H1 (cell line): ENCODE measurements around the gene ATP6V1E1. TPM values are rescaled to one million over a fixed set of nuclear protein-coding genes. Genes with fewer than 3 reads are reported as not detected.

Source experiments
- CTCF ChIA-PET: fragments of 300-600 bp; sonication (Branson Sonifier 250); formaldehyde crosslinking; loops from one replicate; lab custom pipeline; 2021; ENCODE audit not compliant: partially characterized antibody; lab: Charles Lee
- POLR2A ChIA-PET: fragments of 300-600 bp; sonication (Branson Sonifier 250); formaldehyde crosslinking; loops from one replicate; lab custom pipeline; 2021; ENCODE audit warnings: inconsistent platforms; ENCODE audit not compliant: partially characterized antibody; lab: Charles Lee
- DNase-seq, 2 experiments: peaks; one replicate each; pipeline versions ENCODE4 v3.0.0 to v3.0.0-alpha.2; 2010 to 2022; ENCODE audit warnings: low spot score in 2 of 2, low read depth in 1 of 2, mixed read lengths in 1 of 2
- FAIRE-seq: peaks from 2 replicates; lab custom pipeline; 2011; peaks lifted over from hg19 to GRCh38; lab: Jason Lieb, UNC
- H2AFZ ChIP-seq: 2 replicates; pipeline ENCODE4 v1.8.1; 2012; ENCODE audit warnings: low read length, inconsistent platforms
- H2AK5ac ChIP-seq: 2 replicates; pipeline ENCODE4 v1.6.1; 2013; ENCODE audit warnings: low read depth, low read length
- H2BK120ac ChIP-seq: replicated peaks from 2 replicates; pipeline ENCODE3; 2013; ENCODE audit warnings: low read depth, low read length, inconsistent platforms
- H2BK12ac ChIP-seq: 2 replicates; pipeline ENCODE4 v1.6.1; 2013; ENCODE audit warnings: low read depth, low read length
- H2BK15ac ChIP-seq: 2 replicates; pipeline ENCODE4 v1.6.1; 2013; ENCODE audit warnings: low read length
- H2BK20ac ChIP-seq: 2 replicates; pipeline ENCODE4 v1.6.1; 2013; ENCODE audit warnings: low read length
- H2BK5ac ChIP-seq: 2 replicates; pipeline ENCODE4 v1.6.1; 2013; ENCODE audit warnings: low read depth, low read length
- H3K14ac ChIP-seq: 2 replicates; pipeline ENCODE4 v1.6.1; 2013; ENCODE audit warnings: inconsistent platforms; ENCODE audit not compliant: insufficient read length
- H3K18ac ChIP-seq: 2 replicates; pipeline ENCODE4 v1.6.1; 2013; ENCODE audit warnings: low read length; ENCODE audit errors: extremely low read depth
- H3K23ac ChIP-seq: 2 replicates; pipeline ENCODE4 v1.6.1; 2013; ENCODE audit warnings: inconsistent platforms; ENCODE audit not compliant: insufficient read length
- H3K23me2 ChIP-seq: 2 replicates; pipeline ENCODE4 v1.6.1; 2013; ENCODE audit warnings: low read depth, low read length
- H3K27ac ChIP-seq: 2 replicates; pipeline ENCODE4 v1.6.1; 2011; ENCODE audit warnings: low read depth, low read length, inconsistent platforms
- H3K27me3 ChIP-seq, 4 experiments: replicated peaks in 1 of 4; 1 replicate in 1 of 4; 2 replicates in 3 of 4; pipeline versions ENCODE4 v1.6.1 to v1.8.1; 2011 to 2013; ENCODE audit warnings: low read length in 3 of 4, mild to moderate bottlenecking in 3 of 4, inconsistent platforms in 2 of 4, mixed read lengths in 2 of 4, moderate library complexity in 1 of 4; ENCODE audit not compliant: control insufficient read depth in 3 of 4, insufficient read depth in 3 of 4; ENCODE audit errors: extremely low read depth in 1 of 4
- H3K36me3 ChIP-seq, 4 experiments: 2 replicates each; pipeline versions ENCODE4 v1.6.1 to v1.8.1; 2011 to 2013; ENCODE audit warnings: mild to moderate bottlenecking in 4 of 4, low read length in 3 of 4, moderate library complexity in 2 of 4, control low read depth in 1 of 4, inconsistent platforms in 1 of 4; ENCODE audit not compliant: insufficient read depth in 4 of 4, control insufficient read depth in 2 of 4
- H3K4ac ChIP-seq: replicated peaks from 2 replicates; pipeline ENCODE3; 2013; ENCODE audit warnings: low read length, low read depth, mixed read lengths, inconsistent platforms; ENCODE audit not compliant: insufficient read length
- H3K4me1 ChIP-seq, 4 experiments: replicated peaks in 1 of 4; 1 replicate in 1 of 4; 2 replicates in 3 of 4; pipeline versions ENCODE4 v1.6.1 to v1.8.1; 2011 to 2013; ENCODE audit warnings: low read length in 3 of 4, inconsistent platforms in 2 of 4, mixed read lengths in 1 of 4; ENCODE audit not compliant: insufficient read depth in 4 of 4, control insufficient read depth in 3 of 4
- H3K4me2 ChIP-seq, 2 experiments: 2 replicates each; pipeline versions ENCODE4 v1.6.1 to v1.8.1; 2011 to 2013; ENCODE audit warnings: low read depth in 2 of 2, low read length in 2 of 2, control low read depth in 1 of 2, inconsistent platforms in 1 of 2, mild to moderate bottlenecking in 1 of 2; ENCODE audit not compliant: insufficient read depth in 1 of 2
- H3K4me3 ChIP-seq, 4 experiments: fragments of 200-600, 300-600 bp in 1 of 4; sonication (generic), shearing (Covaris generic), sonication (Bioruptor Twin) in 1 of 4; 2 replicates each; pipeline versions ENCODE4 v1.5.1 to v1.8.1; 2011 to 2016; ENCODE audit warnings: low read length in 4 of 4, low read depth in 3 of 4, control low read depth in 2 of 4, inconsistent platforms in 2 of 4, mild to moderate bottlenecking in 2 of 4, mixed read lengths in 1 of 4, moderate library complexity in 1 of 4; ENCODE audit not compliant: insufficient read depth in 2 of 4; ENCODE audit errors: extremely low read depth in 1 of 4
- H3K56ac ChIP-seq: replicated peaks from 2 replicates; pipeline ENCODE3; 2013; ENCODE audit warnings: low read depth, mild to moderate bottlenecking, mixed read lengths, low read length, inconsistent platforms; ENCODE audit not compliant: insufficient read length
- H3K79me1 ChIP-seq: 2 replicates; pipeline ENCODE4 v1.6.1; 2013; ENCODE audit warnings: low read depth, low read length, control low read depth
- H3K79me2 ChIP-seq, 2 experiments: 2 replicates each; pipeline versions ENCODE4 v1.6.1 to v1.8.1; 2012 to 2013; ENCODE audit warnings: low read length in 2 of 2, mild to moderate bottlenecking in 2 of 2, inconsistent platforms in 1 of 2; ENCODE audit not compliant: insufficient read depth in 2 of 2, control insufficient read depth in 1 of 2
- H3K9ac ChIP-seq, 4 experiments: replicated peaks in 1 of 4; 1 replicate in 1 of 4; 2 replicates in 3 of 4; pipeline versions ENCODE4 v1.6.1 to v1.8.1; 2011 to 2013; ENCODE audit warnings: low read depth in 3 of 4, low read length in 3 of 4, control low read depth in 2 of 4, mild to moderate bottlenecking in 2 of 4, moderate library complexity in 2 of 4, inconsistent platforms in 1 of 4; ENCODE audit errors: extremely low read depth in 1 of 4
- H3K9me3 ChIP-seq, 2 experiments: 2 replicates each; pipeline versions ENCODE4 v1.6.1 to v1.8.1; 2012 to 2013; ENCODE audit warnings: mild to moderate bottlenecking in 2 of 2, moderate library complexity in 2 of 2, control low read depth in 1 of 2, inconsistent platforms in 1 of 2, low read depth in 1 of 2, low read length in 1 of 2, mixed read lengths in 1 of 2; ENCODE audit not compliant: insufficient read depth in 2 of 2
- H4K20me1 ChIP-seq, 2 experiments: replicated peaks in 1 of 2; 2 replicates each; pipeline versions ENCODE3 to v1.8.1; 2011 to 2013; ENCODE audit warnings: inconsistent platforms in 2 of 2, low read length in 2 of 2, mild to moderate bottlenecking in 1 of 2; ENCODE audit not compliant: insufficient read depth in 2 of 2, control insufficient read depth in 1 of 2
- H4K5ac ChIP-seq: 2 replicates; pipeline ENCODE4 v1.6.1; 2013; ENCODE audit warnings: low read length, low read depth, mixed read lengths, inconsistent platforms; ENCODE audit not compliant: insufficient read length
- H4K8ac ChIP-seq: 2 replicates; pipeline ENCODE4 v1.8.0; 2013; ENCODE audit warnings: mild to moderate bottlenecking, moderate library complexity, low read length, inconsistent platforms; ENCODE audit not compliant: insufficient read depth; ENCODE audit errors: extremely low read depth
- H4K91ac ChIP-seq: replicated peaks from 2 replicates; pipeline ENCODE3; 2013; ENCODE audit warnings: low read length, mixed read lengths, inconsistent platforms; ENCODE audit not compliant: insufficient read length
- CTBP2 ChIP-seq: IDR thresholded peaks from 2 replicates; pipeline ENCODE4 v1.7.0; 2011; ENCODE audit warnings: borderline replicate concordance, mild to moderate bottlenecking, moderate library complexity, mixed read lengths, low read length; ENCODE audit not compliant: insufficient read depth, insufficient read length
- CTCF ChIP-seq, 3 experiments: IDR thresholded peaks; 1 replicate in 2 of 3; 2 replicates in 1 of 3; pipeline versions ENCODE4 v1.5.1 to v1.6.1; 2011; ENCODE audit warnings: low read length in 3 of 3, mild to moderate bottlenecking in 3 of 3, inconsistent platforms in 2 of 3, low read depth in 1 of 3, moderate library complexity in 1 of 3; ENCODE audit not compliant: insufficient read depth in 1 of 3; ENCODE audit errors: control extremely low read depth in 1 of 3
- MAFK ChIP-seq: IDR thresholded peaks from 2 replicates; pipeline ENCODE4 v1.6.1; 2012; ENCODE audit warnings: low read depth, mild to moderate bottlenecking, improper control_type of control experiment, low read length
- NANOG ChIP-seq: IDR thresholded peaks from 2 replicates; pipeline ENCODE4 v1.6.1; 2011; ENCODE audit warnings: low read length, low read depth, mild to moderate bottlenecking, inconsistent platforms; ENCODE audit not compliant: insufficient read depth, poor library complexity, severe bottlenecking
- POU5F1 ChIP-seq: IDR thresholded peaks from 2 replicates; pipeline ENCODE4 v1.6.1; 2011; ENCODE audit warnings: low read depth, mild to moderate bottlenecking, low read length, moderate library complexity
- RAD21 ChIP-seq, 2 experiments: IDR thresholded peaks in 1 of 2; conservative IDR thresholded peaks in 1 of 2; 2 replicates each; pipeline ENCODE4 v1.6.1; 2011; ENCODE audit warnings: low read depth in 2 of 2, low read length in 2 of 2, improper control_type of control experiment in 1 of 2, inconsistent platforms in 1 of 2, mild to moderate bottlenecking in 1 of 2, moderate library complexity in 1 of 2
- SAP30 ChIP-seq: fragments of 300-600 bp; sonication (generic); IDR thresholded peaks from 2 replicates; pipeline ENCODE4 v1.7.1; 2012; ENCODE audit warnings: low read length, moderate library complexity, mild to moderate bottlenecking, inconsistent platforms; ENCODE audit not compliant: insufficient read depth, insufficient replicate concordance
- SP2 ChIP-seq: IDR thresholded peaks from 2 replicates; pipeline ENCODE4 v1.6.1; 2012; ENCODE audit warnings: mild to moderate bottlenecking, low read length, inconsistent platforms
- SRF ChIP-seq: IDR thresholded peaks from 2 replicates; pipeline ENCODE4 v1.6.1; 2011; ENCODE audit warnings: mild to moderate bottlenecking, low read depth, low read length, moderate library complexity
- TBP ChIP-seq: IDR thresholded peaks from 2 replicates; pipeline ENCODE4 v1.6.1; 2011; ENCODE audit warnings: low read depth, low read length, improper control_type of control experiment
- WGBS, 2 experiments: shearing (Covaris generic) in 1 of 2; methylation state at CpG; one replicate each; pipeline versions ENCODE4 v1.1.6 to v1.1.7; 2013 to 2015; ENCODE audit warnings: low lambda C conversion rate in 2 of 2, mixed read lengths in 2 of 2, inconsistent platforms in 1 of 2, low coverage in 1 of 2, missing lambda C conversion rate in 1 of 2; ENCODE audit not compliant: insufficient replicate concordance in 2 of 2, insufficient coverage in 1 of 2, insufficient read length in 1 of 2; ENCODE audit errors: extremely low coverage in 1 of 2, missing lambda C conversion rate in 1 of 2; 5-methylcytosine and 5-hydroxymethylcytosine counted together
- polyA plus RNA-seq, 7 experiments: library from polyadenylated mRNA; depleted of rRNA in 3 of 7; stranded (reverse) in 5 of 7; unstranded in 2 of 7; fragments of >200 nt in 5 of 7; fragments of 200-250 nt in 2 of 7; gene quantifications; 1 replicate in 5 of 7; 2 replicates in 1 of 7; 4 replicates in 1 of 7; pipeline versions ENCODE4 v1.2.1 to v1.2.3, GENCODE V29; 2011 to 2013; ENCODE audit warnings: missing spikeins in 2 of 7, mixed read lengths in 2 of 7
- total RNA-seq: library from RNA; stranded (reverse); fragmentation: NEBNext Ultra II Directional; extraction: Animal tissue kit (Norgen Biotek cat#: 25700); gene quantifications from 2 replicates; pipeline ENCODE4 v1.2.1, GENCODE V29; 2021

Gene ATP6V1E1
- total and polyA plus RNA-seq, 2 of the 8 experiments (the other 6 are each of a cell fraction or from before 2014, with no cell fraction given): 80.4 to 88.1 TPM

- Histone ChIP-seq H4K20me1 (no peaks in the 10 kb centered on the region), H3K27me3 (no peaks in the 10 kb centered on the region), H3K18ac (no peak overlapping the region), H2AK5ac (no peak overlapping the region), H3K79me2 (no peaks in the 10 kb centered on the region), H3K4me3 (no peak overlapping the region), H4K91ac (no peak overlapping the region), H3K14ac (no peak overlapping the region), H3K23me2 (peaks cover 1% of the 10 kb centered on the region; the same call in 1 of the 2 replicates), H4K8ac (no peak overlapping the region), H2BK120ac (no peak overlapping the region), H2BK5ac (no peak overlapping the region), H3K79me1 (no peaks in the 10 kb centered on the region), H3K4ac (no peak overlapping the region), H3K23ac (no peak overlapping the region), H2BK15ac (no peak overlapping the region), H3K9ac (no peak overlapping the region), H3K4me2 (no peak overlapping the region), H3K27ac (no peak overlapping the region; the same call in 1 of the 2 replicates), H2BK20ac (no peak overlapping the region), H4K5ac (no peak overlapping the region), H2AFZ (no peak overlapping the region), H3K9me3 (no peaks in the 10 kb centered on the region), H2BK12ac (no peak overlapping the region), H3K56ac (no peak overlapping the region), H3K36me3 (no peaks in the 10 kb centered on the region), H3K4me1 (peaks cover 0 to 3% (median 0%) of the 10 kb centered on the region in 4 experiments; a peak in 4 of 7 replicates)
- DNase-seq (no peak), FAIRE-seq (no peak)
- 89% methylated on average over 6 of the region's 6 CpGs; no CpG with 5 or more reads in 1 of the 2 experiments for WGBS, 2 experiments
- ChIA-PET CTCF (interaction anchor here (0.8 to 1.0 kb wide), 2 partner anchors 18 to 44 kb away, joined by 3 read pairs; no protein-coding TSS in a partner anchor), POLR2A (interaction anchor here (0.6 to 1.1 kb wide), 4 partner anchors 11 to 13 kb away, joined by 3 to 4 read pairs (median 3); partner anchors contain the start of gene SLC25A18)
- TF ChIP-seq SP2: no peak
- TF ChIP-seq SAP30: no peak
- TF ChIP-seq CTCF (IDR thresholded peaks at IDR 0.05; ENCODE audit: control extremely low read depth in 1 of 3, insufficient read depth in 1 of 3, low read depth in 1 of 3, low read length in 3 of 3): no peak
- TF ChIP-seq POU5F1: no peak
- TF ChIP-seq SRF: no peak
- no peak for TF ChIP-seq CTBP2
- no peak for TF ChIP-seq TBP
- no peak for TF ChIP-seq MAFK
- TF ChIP-seq NANOG: no peak
- no peak for TF ChIP-seq RAD21 (IDR thresholded peaks at IDR 0.05 in 1 of 2, conservative IDR thresholded peaks at IDR 0.05 in 1 of 2; ENCODE audit: low read depth in 2 of 2, low read length in 2 of 2)
Observed at GRCh38 chr22:17576470-17576869, 52.1 kb downstream of the ATP6V1E1 start.
